K562 (cell line): Measurements from ENCODE around the gene MYL6B. TPM values are rescaled to one million over a fixed set of nuclear protein-coding genes. Genes with fewer than 3 reads are reported as not detected.

ENCODE experiments used
- ATAC-seq: fragments of 200-7000 bp; cut with Tn5 transposase; 3 replicates; pipeline ENCODE4 v1.9.1; 2020; ENCODE audit warnings: moderate library complexity
- BruUV-seq: library from RNA; stranded (reverse); fragments of 400-500 nt; replicated peaks from 2 replicates; lab custom pipeline; 2021; lab: Mats Ljungman, UMichigan
- CTCF ChIA-PET: fragments of 300-600 bp; formaldehyde crosslinking; extraction: SDS; loops from one replicate; lab custom pipeline; 2021; ENCODE audit warnings: low intra/inter-chr PET ratio; lab: Yijun Ruan, JAX
- POLR2A ChIA-PET: fragments of 300-600, 350-650 bp; sonication (Branson Sonifier 250); formaldehyde crosslinking; extraction: SDS; loops from one replicate; lab custom pipeline; 2021; ENCODE audit warnings: antibody characterized with exemption, inconsistent platforms; lab: Yijun Ruan, JAX
- DNase-seq, 4 experiments: peaks; one replicate each; pipeline versions ENCODE4 v3.0.0 to v3.0.0-alpha.2; 2011 to 2018; ENCODE audit warnings: low spot score in 3 of 4, mixed read lengths in 3 of 4; ENCODE audit errors: extremely low read depth in 1 of 4
- FAIRE-seq: peaks from 2 replicates; lab custom pipeline; 2011; peaks lifted over from hg19 to GRCh38; lab: Jason Lieb, UNC
- H2AFZ ChIP-seq: 2 replicates; pipeline ENCODE4 v1.6.0; 2011; ENCODE audit warnings: low read depth, low read length, control low read depth, inconsistent platforms
- H3K27ac ChIP-seq: fragments of 200-600 bp; 3 replicates; pipeline ENCODE4 v1.8.0; 2011; ENCODE audit warnings: low read depth, mild to moderate bottlenecking, control low read depth, inconsistent platforms, low read length, moderate library complexity, mixed read lengths; ENCODE audit errors: extremely low read depth
- H3K27me3 ChIP-seq, 2 experiments: fragments of 300-600 bp in 1 of 2; 2 replicates in 1 of 2; 3 replicates in 1 of 2; pipeline versions ENCODE4 v1.6.0 to v1.8.0; 2011; ENCODE audit warnings: inconsistent platforms in 2 of 2, low read length in 2 of 2, mild to moderate bottlenecking in 1 of 2, mixed read lengths in 1 of 2, moderate library complexity in 1 of 2; ENCODE audit not compliant: control insufficient read depth in 2 of 2, insufficient read depth in 2 of 2
- H3K36me3 ChIP-seq: fragments of 300-600 bp; 3 replicates; pipeline ENCODE4 v1.8.0; 2011; ENCODE audit warnings: mild to moderate bottlenecking, low read length, inconsistent platforms; ENCODE audit not compliant: control insufficient read depth, insufficient read depth
- H3K4me1 ChIP-seq, 2 experiments: fragments of 200-600 bp in 1 of 2; replicated peaks in 1 of 2; 2 replicates in 1 of 2; 3 replicates in 1 of 2; pipeline versions ENCODE4 v1.5.1 to v1.8.0; 2011; ENCODE audit warnings: inconsistent platforms in 2 of 2, low read length in 2 of 2, mild to moderate bottlenecking in 1 of 2, mixed read lengths in 1 of 2, moderate library complexity in 1 of 2; ENCODE audit not compliant: control insufficient read depth in 2 of 2, insufficient read depth in 2 of 2
- H3K4me2 ChIP-seq: 2 replicates; pipeline ENCODE4 v1.6.1; 2011; ENCODE audit warnings: low read length, control low read depth, inconsistent platforms, mixed read lengths; ENCODE audit not compliant: insufficient read depth
- H3K4me3 ChIP-seq: fragments of 200-600 bp; sonication (generic), shearing (Covaris generic); 2 replicates; pipeline ENCODE4 v1.5.1; 2016; ENCODE audit warnings: control low read depth, inconsistent platforms
- H3K79me2 ChIP-seq: fragments of 200-600 bp; 3 replicates; pipeline ENCODE4 v1.8.0; 2011; ENCODE audit warnings: low read length, inconsistent platforms; ENCODE audit not compliant: control insufficient read depth, insufficient read depth
- H3K9ac ChIP-seq, 2 experiments: 2 replicates each; pipeline versions ENCODE4 v1.6.0 to v1.6.1; 2011; ENCODE audit warnings: low read depth in 2 of 2, low read length in 2 of 2, control low read depth in 1 of 2, inconsistent platforms in 1 of 2, mild to moderate bottlenecking in 1 of 2, mixed read lengths in 1 of 2; ENCODE audit not compliant: insufficient read depth in 1 of 2
- H3K9me1 ChIP-seq: one replicate; pipeline ENCODE4 v1.6.0; 2011; ENCODE audit warnings: inconsistent platforms, mild to moderate bottlenecking, low read length, moderate library complexity; ENCODE audit not compliant: control insufficient read depth, insufficient read depth
- H3K9me3 ChIP-seq: replicated peaks from 2 replicates; pipeline ENCODE4 v1.5.1; 2011; ENCODE audit warnings: low read depth, low read length, inconsistent platforms; ENCODE audit not compliant: control insufficient read depth, insufficient read depth
- H4K20me1 ChIP-seq: replicated peaks from 2 replicates; pipeline ENCODE4 v1.6.1; 2011; ENCODE audit warnings: low read length, inconsistent platforms, mixed read lengths; ENCODE audit not compliant: control insufficient read depth, insufficient read depth
- ARID1B ChIP-seq: fragments of 450-650 bp; IDR thresholded peaks from 2 replicates; pipeline ENCODE4 v1.6.1; 2016; ENCODE audit warnings: antibody characterized with exemption, mild to moderate bottlenecking, inconsistent platforms
- FOXA3 ChIP-seq, 2 experiments: fragments of 450-650 bp in 1 of 2; sonication (generic) in 1 of 2; formaldehyde crosslinking; IDR thresholded peaks in 1 of 2; conservative IDR thresholded peaks in 1 of 2; 2 replicates each; pipeline versions ENCODE4 v1.4.0 to v1.8.0; 2020 to 2022; ENCODE audit warnings: mild to moderate bottlenecking in 2 of 2, missing genetic modification reagents in 1 of 2
- FOXK1 ChIP-seq: sonication (generic); formaldehyde crosslinking; IDR thresholded peaks from 2 replicates; pipeline ENCODE4 v1.8.0; 2022; ENCODE audit warnings: missing genetic modification reagents, mild to moderate bottlenecking, borderline replicate concordance
- LCOR ChIP-seq: sonication (generic); formaldehyde crosslinking; IDR thresholded peaks from 2 replicates; pipeline ENCODE4 v1.8.0; 2022; ENCODE audit warnings: mild to moderate bottlenecking, missing genetic modification reagents
- POU5F1 ChIP-seq: fragments of 150-350 bp; IDR thresholded peaks from 2 replicates; pipeline ENCODE4 v1.6.1; 2014; ENCODE audit warnings: borderline replicate concordance, low read length, low read depth, mild to moderate bottlenecking; ENCODE audit not compliant: partially characterized antibody
- SNIP1 ChIP-seq: fragments of 450-650 bp; IDR thresholded peaks from 2 replicates; pipeline ENCODE4 v1.7.1; 2017; ENCODE audit warnings: low read depth, mild to moderate bottlenecking
- ZNF695 ChIP-seq: fragments of 450-650 bp; formaldehyde crosslinking; IDR thresholded peaks from 2 replicates; pipeline ENCODE4 v1.4.0; 2020; ENCODE audit warnings: mild to moderate bottlenecking, moderate library complexity
- WGBS: fragments of 100-300 bp; shearing (Covaris generic); methylation state at CpG from one replicate; pipeline ENCODE4 v1.1.6; 2016; ENCODE audit warnings: low coverage, mixed read lengths; ENCODE audit not compliant: insufficient coverage; ENCODE audit errors: missing lambda C conversion rate; 5-methylcytosine and 5-hydroxymethylcytosine counted together
- in situ Hi-C: fragments of 300-500 bp; cut with MboI; formaldehyde crosslinking; loops from 4 replicates; pipeline ENCODE4 v1.15.0; 2018; ENCODE audit warnings: inconsistent platforms, mixed read lengths
- intact Hi-C: fragments of 100-400 bp; cut with micrococcal nuclease; formaldehyde crosslinking; loops from 2 replicates; pipeline ENCODE4 v1.14.2; 2022
- polyA plus RNA-seq, 8 experiments: library from polyadenylated mRNA; depleted of rRNA in 4 of 8; stranded (reverse) in 5 of 8; unstranded in 3 of 8; fragments of >200 nt; fragmentation: Nextera tagmentation in 2 of 8; fragmentation: Illumina TruSeq in 1 of 8; extraction: Ambion mirVana in 2 of 8; extraction: Trizol in 1 of 8; gene quantifications; 2 replicates each; pipeline versions ENCODE4 v1.2.1 to v1.2.3, GENCODE V29; 2011 to 2014; ENCODE audit warnings: inconsistent platforms in 1 of 8, missing spikeins in 1 of 8
- total RNA-seq, 7 experiments: library from RNA; depleted of rRNA in 6 of 7; stranded (reverse); fragments of >200 nt in 6 of 7; fragmentation: Illumina TruSeq in 2 of 7; extraction: Trizol in 2 of 7; gene quantifications; 2 replicates each; pipeline versions ENCODE4 v1.2.1 to v1.2.3, GENCODE V29; 2011 to 2021; ENCODE audit warnings: low replicate concordance in 1 of 7
- TF ChIP-seq, protein P1 (sequence below): sonication (generic); formaldehyde crosslinking; IDR thresholded peaks from 2 replicates; pipeline ENCODE4 v1.8.0; 2022; ENCODE audit warnings: missing genetic modification reagents, mild to moderate bottlenecking, borderline replicate concordance
- TF ChIP-seq, protein P2 (sequence below): fragments of 250-450 bp; sonication (Bioruptor Pico); IDR thresholded peaks from 2 replicates; pipeline ENCODE4 v1.8.0; 2022; ENCODE audit warnings: inconsistent platforms
- TF ChIP-seq, protein P3 (sequence below): sonication (generic); formaldehyde crosslinking; IDR thresholded peaks from 2 replicates; pipeline ENCODE4 v1.8.1; 2022; ENCODE audit warnings: missing genetic modification reagents
- TF ChIP-seq, protein P4 (sequence below): fragments of 250-450 bp; sonication (Bioruptor Pico); IDR thresholded peaks from 2 replicates; pipeline ENCODE4 v1.8.0; 2022; ENCODE audit warnings: moderate library complexity, mild to moderate bottlenecking, inconsistent platforms
- TF ChIP-seq, protein P5 (sequence below): IDR thresholded peaks from 2 replicates; pipeline ENCODE4 v1.6.1; 2012; ENCODE audit warnings: low read depth, low read length, improper control_type of control experiment, borderline replicate concordance

The MYL6B gene
- total and polyA plus RNA-seq, 9 of the 15 experiments (the other 6 are each of a cell fraction or from before 2014, with no cell fraction given), result 42.8 to 77.3 (median 68.6) TPM

DNA sequence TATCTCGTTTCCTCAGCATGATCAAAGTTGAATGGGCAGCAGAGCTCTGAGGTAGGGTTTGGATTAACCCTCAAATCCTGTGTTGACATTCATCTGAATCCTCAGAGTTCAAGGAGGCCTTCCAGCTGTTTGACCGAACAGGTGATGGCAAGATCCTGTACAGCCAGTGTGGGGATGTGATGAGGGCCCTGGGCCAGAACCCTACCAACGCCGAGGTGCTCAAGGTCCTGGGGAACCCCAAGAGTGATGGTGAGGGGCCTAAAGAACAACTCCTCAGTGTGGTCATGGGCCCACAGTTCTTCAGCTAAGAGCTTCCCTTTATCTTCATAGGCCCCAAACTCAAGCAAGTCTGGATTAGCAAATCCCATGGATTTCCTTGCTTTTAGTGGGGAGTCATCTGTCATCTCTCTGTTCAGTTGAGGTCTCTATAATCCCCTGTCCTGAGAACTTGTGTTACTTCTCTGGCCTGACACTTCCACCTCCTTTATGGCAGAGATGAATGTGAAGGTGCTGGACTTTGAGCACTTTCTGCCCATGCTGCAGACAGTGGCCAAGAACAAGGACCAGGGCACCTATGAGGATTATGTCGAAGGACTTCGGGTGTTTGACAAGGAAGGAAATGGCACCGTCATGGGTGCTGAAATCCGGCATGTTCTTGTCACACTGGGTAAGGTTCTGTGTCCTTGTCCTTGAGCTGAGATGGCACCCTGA is 7.2 kb downstream of the MYL6B start:
- DNase-seq, result no peak
- H3K4me1 ChIP-seq, result peaks cover 31 to 40% of the 10 kb centered on the region in 2 experiments; a peak in 4 of 5 replicates
- no peak overlapping the region for H2AFZ ChIP-seq
- in situ Hi-C loops (no loop called here), intact Hi-C loops (loop anchor here (5.0 kb wide), 1 partner anchor 42 kb away; the partner anchor contains the start of genes RPL41 and ZC3H10)
- 61% methylated on average over 8 of the region's 8 CpGs for WGBS
- ChIA-PET CTCF (interaction anchor here (2.6 kb wide), 1 partner anchor 33 kb away, joined by 7 read pairs; no protein-coding TSS in a partner anchor), POLR2A (interaction anchor here (0.6 to 8.9 kb wide), 17 partner anchors 8 to 201 kb away, joined by 3 to 124 read pairs (median 7); partner anchors contain the start of genes ESYT1, RNF41, RPL41 and STAT2)
- no TSS peak for BruUV-seq
- peak overlapping the region; percentile 80 for H3K4me2 ChIP-seq
- peak overlapping the region; percentile 90 for H3K4me3 ChIP-seq
- FAIRE-seq, result peak; percentile 64
- H3K9me3 ChIP-seq, result no peaks in the 10 kb centered on the region
- peak overlapping the region; percentile 93 to 98 for H3K9ac ChIP-seq
- H3K9me1 ChIP-seq, result peaks cover 3% of the 10 kb centered on the region
- H3K27me3 ChIP-seq, result no peaks in the 10 kb centered on the region
- peaks cover 40% of the 10 kb centered on the region for H3K79me2 ChIP-seq
- peaks cover 71% of the 10 kb centered on the region for H3K36me3 ChIP-seq
- peaks cover 34% of the 10 kb centered on the region; the same call in 1 of the 2 replicates for H4K20me1 ChIP-seq
- peak overlapping the region; percentile 98 for H3K27ac ChIP-seq
- no peak for ATAC-seq
- TF ChIP-seq, protein P1, sequence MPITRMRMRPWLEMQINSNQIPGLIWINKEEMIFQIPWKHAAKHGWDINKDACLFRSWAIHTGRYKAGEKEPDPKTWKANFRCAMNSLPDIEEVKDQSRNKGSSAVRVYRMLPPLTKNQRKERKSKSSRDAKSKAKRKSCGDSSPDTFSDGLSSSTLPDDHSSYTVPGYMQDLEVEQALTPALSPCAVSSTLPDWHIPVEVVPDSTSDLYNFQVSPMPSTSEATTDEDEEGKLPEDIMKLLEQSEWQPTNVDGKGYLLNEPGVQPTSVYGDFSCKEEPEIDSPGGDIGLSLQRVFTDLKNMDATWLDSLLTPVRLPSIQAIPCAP (CRISPR knock-in tag), result peak; percentile 77; the same call in 1 of the 2 replicates
- TF ChIP-seq, protein P2, sequence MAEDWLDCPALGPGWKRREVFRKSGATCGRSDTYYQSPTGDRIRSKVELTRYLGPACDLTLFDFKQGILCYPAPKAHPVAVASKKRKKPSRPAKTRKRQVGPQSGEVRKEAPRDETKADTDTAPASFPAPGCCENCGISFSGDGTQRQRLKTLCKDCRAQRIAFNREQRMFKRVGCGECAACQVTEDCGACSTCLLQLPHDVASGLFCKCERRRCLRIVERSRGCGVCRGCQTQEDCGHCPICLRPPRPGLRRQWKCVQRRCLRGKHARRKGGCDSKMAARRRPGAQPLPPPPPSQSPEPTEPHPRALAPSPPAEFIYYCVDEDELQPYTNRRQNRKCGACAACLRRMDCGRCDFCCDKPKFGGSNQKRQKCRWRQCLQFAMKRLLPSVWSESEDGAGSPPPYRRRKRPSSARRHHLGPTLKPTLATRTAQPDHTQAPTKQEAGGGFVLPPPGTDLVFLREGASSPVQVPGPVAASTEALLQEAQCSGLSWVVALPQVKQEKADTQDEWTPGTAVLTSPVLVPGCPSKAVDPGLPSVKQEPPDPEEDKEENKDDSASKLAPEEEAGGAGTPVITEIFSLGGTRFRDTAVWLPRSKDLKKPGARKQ, result no peak
- TF ChIP-seq, protein P3, sequence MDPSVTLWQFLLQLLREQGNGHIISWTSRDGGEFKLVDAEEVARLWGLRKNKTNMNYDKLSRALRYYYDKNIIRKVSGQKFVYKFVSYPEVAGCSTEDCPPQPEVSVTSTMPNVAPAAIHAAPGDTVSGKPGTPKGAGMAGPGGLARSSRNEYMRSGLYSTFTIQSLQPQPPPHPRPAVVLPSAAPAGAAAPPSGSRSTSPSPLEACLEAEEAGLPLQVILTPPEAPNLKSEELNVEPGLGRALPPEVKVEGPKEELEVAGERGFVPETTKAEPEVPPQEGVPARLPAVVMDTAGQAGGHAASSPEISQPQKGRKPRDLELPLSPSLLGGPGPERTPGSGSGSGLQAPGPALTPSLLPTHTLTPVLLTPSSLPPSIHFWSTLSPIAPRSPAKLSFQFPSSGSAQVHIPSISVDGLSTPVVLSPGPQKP (CRISPR knock-in tag), result no peak
- TF ChIP-seq, protein P4, sequence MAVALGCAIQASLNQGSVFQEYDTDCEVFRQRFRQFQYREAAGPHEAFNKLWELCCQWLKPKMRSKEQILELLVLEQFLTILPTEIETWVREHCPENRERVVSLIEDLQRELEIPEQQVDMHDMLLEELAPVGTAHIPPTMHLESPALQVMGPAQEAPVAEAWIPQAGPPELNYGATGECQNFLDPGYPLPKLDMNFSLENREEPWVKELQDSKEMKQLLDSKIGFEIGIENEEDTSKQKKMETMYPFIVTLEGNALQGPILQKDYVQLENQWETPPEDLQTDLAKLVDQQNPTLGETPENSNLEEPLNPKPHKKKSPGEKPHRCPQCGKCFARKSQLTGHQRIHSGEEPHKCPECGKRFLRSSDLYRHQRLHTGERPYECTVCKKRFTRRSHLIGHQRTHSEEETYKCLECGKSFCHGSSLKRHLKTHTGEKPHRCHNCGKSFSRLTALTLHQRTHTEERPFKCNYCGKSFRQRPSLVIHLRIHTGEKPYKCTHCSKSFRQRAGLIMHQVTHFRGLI (CRISPR knock-in tag), result no peak
- TF ChIP-seq ZNF695 (no peak), POU5F1 (no peak), SNIP1 (no peak), LCOR (peak; percentile 44; the same call in 1 of the 2 replicates), ARID1B (no peak), FOXA3 (CRISPR knock-in tag; conservative IDR thresholded peaks at IDR 0.05 in 1 of 2, IDR thresholded peaks at IDR 0.05 in 1 of 2) (peak in 1 of 2 experiments; percentile 9; a peak in 1 of 4 replicates), FOXK1 (CRISPR knock-in tag) (0 out of 2 replicates have a peak, but pooled peaks have one; percentile 54)
- TF ChIP-seq, protein P5, sequence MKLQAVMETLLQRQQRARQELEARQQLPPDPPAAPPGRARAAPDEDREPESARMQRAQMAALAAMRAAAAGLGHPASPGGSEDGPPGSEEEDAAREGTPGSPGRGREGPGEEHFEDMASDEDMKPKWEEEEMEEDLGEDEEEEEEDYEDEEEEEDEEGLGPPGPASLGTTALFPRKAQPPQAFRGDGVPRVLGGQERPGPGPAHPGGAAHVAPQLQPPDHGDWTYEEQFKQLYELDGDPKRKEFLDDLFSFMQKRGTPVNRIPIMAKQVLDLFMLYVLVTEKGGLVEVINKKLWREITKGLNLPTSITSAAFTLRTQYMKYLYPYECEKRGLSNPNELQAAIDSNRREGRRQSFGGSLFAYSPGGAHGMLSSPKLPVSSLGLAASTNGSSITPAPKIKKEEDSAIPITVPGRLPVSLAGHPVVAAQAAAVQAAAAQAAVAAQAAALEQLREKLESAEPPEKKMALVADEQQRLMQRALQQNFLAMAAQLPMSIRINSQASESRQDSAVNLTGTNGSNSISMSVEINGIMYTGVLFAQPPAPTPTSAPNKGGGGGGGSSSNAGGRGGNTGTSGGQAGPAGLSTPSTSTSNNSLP, result no peak
